Subcutaneous abdominal adipose tissue (tissue), 5 donors: ENCODE measurements around the gene AP5B1.

Source experiments
- H3K27ac ChIP-seq: one replicate; pipeline ENCODE4 v1.7.0; 2013; ENCODE audit warnings: low read depth, mild to moderate bottlenecking, inconsistent platforms, low read length, moderate library complexity
- H3K27me3 ChIP-seq, 5 donors: one replicate each; pipeline ENCODE4 v1.7.0; 2013; ENCODE audit warnings: low read length in 5 of 5, inconsistent platforms in 1 of 5; ENCODE audit not compliant: control insufficient read depth in 5 of 5, insufficient read depth in 4 of 5
- H3K36me3 ChIP-seq, 5 donors: one replicate each; pipeline ENCODE4 v1.7.0; 2013; ENCODE audit warnings: low read length in 5 of 5; ENCODE audit not compliant: control insufficient read depth in 5 of 5, insufficient read depth in 5 of 5
- H3K4me1 ChIP-seq, 5 donors: one replicate each; pipeline ENCODE4 v1.7.0; 2013; ENCODE audit warnings: low read length in 5 of 5, mild to moderate bottlenecking in 3 of 5, moderate library complexity in 1 of 5; ENCODE audit not compliant: control insufficient read depth in 5 of 5, insufficient read depth in 5 of 5
- H3K4me3 ChIP-seq, 5 donors: one replicate each; pipeline ENCODE4 v1.7.0; 2013; ENCODE audit warnings: low read length in 5 of 5, low read depth in 1 of 5
- H3K9ac ChIP-seq, 5 donors: one replicate each; pipeline ENCODE4 v1.7.0; 2013; ENCODE audit warnings: low read length in 5 of 5, mild to moderate bottlenecking in 4 of 5, moderate library complexity in 3 of 5
- H3K9me3 ChIP-seq, 5 donors: one replicate each; pipeline ENCODE4 v1.7.0; 2013; ENCODE audit warnings: low read length in 5 of 5; ENCODE audit not compliant: control insufficient read depth in 5 of 5
- donor health status: healthy.
- donor health status: healthy.
- donor health status: healthy.
- donor health status: healthy.
- donor health status: healthy.

The AP5B1 gene

GRCh38 chr11:65780770-65781151, at the start of gene AP5B1:
Gene AP5B1, minus strand, starts transcription at chr11:65780976. Its CDS starts 385 bp downstream, at chr11:65780591.
- Histone ChIP-seq H3K36me3 (peaks cover 0 to 26% (median 22%) of the 10 kb centered on the region in 5 donors), H3K4me1 (peaks cover 7 to 53% (median 46%) of the 10 kb centered on the region in 5 donors)

DNA sequence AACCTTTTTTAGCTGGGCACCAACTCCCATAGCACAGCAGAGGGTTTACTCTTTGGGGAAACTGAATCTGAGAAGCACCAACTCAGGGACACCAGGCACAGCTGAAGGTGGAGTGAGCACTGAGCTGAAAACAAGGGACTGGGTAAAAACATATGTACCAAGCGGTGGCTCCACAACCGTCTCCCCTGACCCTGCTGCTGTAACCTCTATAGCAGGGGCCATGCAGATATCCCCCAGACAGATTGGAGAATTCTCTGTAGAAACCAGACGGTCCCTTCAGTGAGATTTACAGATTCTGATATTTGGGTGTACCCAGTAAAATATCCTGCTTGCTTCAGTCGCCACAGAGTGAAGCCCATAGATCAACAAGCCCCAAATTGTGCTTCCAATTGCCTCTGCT, 48.7 kb upstream of the AP5B1 start:
- H3K36me3 ChIP-seq, result no peaks in the 10 kb centered on the region

More at GRCh38 chr11:65780770-65781151, at the start of gene AP5B1:
- Histone ChIP-seq H3K9me3 (no peaks in the 10 kb centered on the region), H3K4me3 (peak within 1 kb of the TSS; percentile 19 to 87 (median 83)), H3K27ac (peak within 1 kb of the TSS; percentile 85), H3K9ac (peak within 1 kb of the TSS in 4 of 5 donors; percentile 83 to 95 (median 90)), H3K27me3 (peaks cover 5 to 11% (median 6%) of the 10 kb centered on the region in 5 donors)

GRCh38 chr11:65826984-65827735, 46.4 kb upstream of the AP5B1 start:
- H3K27ac ChIP-seq, result no peak overlapping the region
- no peaks in the 10 kb centered on the region for H3K36me3 ChIP-seq
- peak overlapping the region in 1 of 5 donors; percentile 12 for H3K9ac ChIP-seq
- no peaks in the 10 kb centered on the region for H3K4me1 ChIP-seq
- H3K27me3 ChIP-seq, result peaks cover 0 to 5% (median 0%) of the 10 kb centered on the region in 5 donors
- no peak overlapping the region for H3K4me3 ChIP-seq
- H3K9me3 ChIP-seq, result no peaks in the 10 kb centered on the region

More for the DNA sequence above, 48.7 kb upstream of the AP5B1 start:
- Histone ChIP-seq H3K9me3 (no peaks in the 10 kb centered on the region), H3K9ac (no peak overlapping the region), H3K27ac (no peak overlapping the region), H3K4me1 (peaks cover 5 to 17% (median 16%) of the 10 kb centered on the region in 5 donors), H3K27me3 (peaks cover 0 to 5% (median 0%) of the 10 kb centered on the region in 5 donors), H3K4me3 (no peak overlapping the region)

DNA sequence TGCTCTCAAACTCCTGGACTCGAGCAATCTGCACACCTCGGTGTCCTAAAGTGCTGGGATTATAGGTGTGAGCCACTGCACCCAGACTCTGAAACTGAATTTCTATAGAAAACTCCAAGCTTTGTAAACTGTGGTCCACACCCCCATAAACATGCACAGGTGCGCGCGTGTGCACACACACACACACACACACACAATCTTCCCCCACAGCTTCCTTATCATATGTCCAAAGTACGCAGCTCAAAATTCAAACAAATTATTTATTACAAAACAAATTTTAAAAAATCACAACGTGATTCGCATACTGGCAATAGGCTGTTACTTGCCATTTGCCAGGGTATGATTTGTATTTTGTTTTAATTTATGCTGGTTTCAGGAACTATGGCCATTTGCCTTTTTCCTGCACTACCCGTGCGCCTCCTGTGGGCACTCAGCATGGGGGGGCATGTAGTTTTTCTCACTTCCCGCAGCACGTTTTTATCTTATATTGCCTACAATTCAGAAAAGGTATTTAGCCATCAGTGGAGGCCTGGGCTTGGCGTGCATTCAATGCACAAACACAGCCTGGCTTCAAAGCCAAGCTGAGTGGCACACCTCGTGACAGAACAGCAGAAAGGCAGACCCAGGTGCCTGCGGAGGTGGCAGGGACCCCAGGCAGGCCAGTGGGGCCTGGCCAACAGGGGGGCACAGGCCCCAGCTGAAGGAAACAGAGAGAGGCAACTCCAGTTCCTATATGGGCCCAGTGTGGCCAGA, 42.2 kb upstream of the AP5B1 start:
- no peak overlapping the region for H3K27ac ChIP-seq
- H3K27me3 ChIP-seq, result peaks cover 0 to 3% (median 0%) of the 10 kb centered on the region in 5 donors
- no peaks in the 10 kb centered on the region for H3K9me3 ChIP-seq
- H3K9ac ChIP-seq, result no peak overlapping the region
- no peaks in the 10 kb centered on the region for H3K36me3 ChIP-seq
- H3K4me1 ChIP-seq, result peaks cover 0 to 3% (median 0%) of the 10 kb centered on the region in 5 donors
- H3K4me3 ChIP-seq, result no peak overlapping the region

DNA sequence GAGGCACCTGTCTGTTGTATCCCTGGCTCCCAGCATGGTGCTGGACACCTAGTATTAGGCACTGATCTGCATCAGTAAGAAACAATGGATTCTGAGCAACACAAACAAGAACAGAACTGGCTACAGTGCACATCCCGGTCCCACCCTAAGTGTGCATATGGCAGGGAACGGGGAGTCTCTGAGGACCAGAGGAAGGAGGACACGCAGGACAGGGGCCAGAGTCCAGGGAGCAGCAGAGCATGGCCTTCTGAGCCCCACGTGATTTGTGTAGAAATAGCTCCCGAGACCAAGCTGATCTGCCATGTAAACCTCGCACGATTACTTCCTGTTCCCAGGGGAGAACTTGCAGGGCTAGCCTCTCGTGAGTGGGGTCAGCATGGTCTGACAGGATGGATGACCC, 40.3 kb upstream of the AP5B1 start:
- Histone ChIP-seq H3K27me3 (peaks cover 0 to 3% (median 0%) of the 10 kb centered on the region in 5 donors), H3K4me3 (no peak overlapping the region), H3K9me3 (no peaks in the 10 kb centered on the region), H3K27ac (no peak overlapping the region), H3K9ac (peak overlapping the region in 1 of 5 donors; percentile 13), H3K36me3 (no peaks in the 10 kb centered on the region), H3K4me1 (peaks cover 0 to 17% (median 16%) of the 10 kb centered on the region in 5 donors)

GRCh38 chr11:65817835-65818680, 37.3 kb upstream of the AP5B1 start:
- Histone ChIP-seq H3K4me1 (peaks cover 13 to 41% (median 38%) of the 10 kb centered on the region in 5 donors), H3K9me3 (no peaks in the 10 kb centered on the region), H3K27me3 (peaks cover 0 to 3% (median 0%) of the 10 kb centered on the region in 5 donors), H3K4me3 (peak overlapping the region; percentile 70 to 79 (median 79)), H3K36me3 (peaks cover 0 to 2% (median 0%) of the 10 kb centered on the region in 5 donors), H3K9ac (peak overlapping the region; percentile 68 to 85 (median 73)), H3K27ac (peak overlapping the region; percentile 88)

DNA sequence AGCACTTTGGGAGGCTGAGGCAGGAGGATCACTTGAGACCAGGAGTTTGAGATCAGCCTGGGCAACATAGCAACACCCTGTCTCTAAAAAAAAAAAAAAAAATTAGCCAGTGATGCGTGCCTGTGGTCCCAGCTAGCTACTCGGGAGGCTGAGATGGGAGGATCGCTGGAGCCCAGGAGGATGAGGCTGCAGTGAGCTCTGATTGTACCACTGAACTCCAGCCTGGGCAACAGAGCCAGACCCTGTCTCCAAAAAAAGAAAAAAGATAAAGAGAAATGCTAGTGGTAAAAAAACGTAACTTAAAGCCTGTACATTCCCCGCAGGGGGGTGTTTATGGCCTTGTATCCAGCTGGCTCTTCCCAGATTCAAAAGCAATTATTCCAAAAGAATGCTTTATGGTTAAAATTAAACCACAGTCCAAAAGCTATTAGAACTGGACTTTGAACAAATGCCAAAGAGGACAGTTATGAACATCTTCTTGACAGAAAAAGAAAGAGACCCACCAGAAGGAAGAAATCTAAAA, 36.6 kb upstream of the AP5B1 start:
- Histone ChIP-seq H3K9me3 (no peaks in the 10 kb centered on the region), H3K27ac (peak overlapping the region; percentile 88), H3K4me3 (peak overlapping the region; percentile 70 to 79 (median 79)), H3K36me3 (peaks cover 0 to 2% (median 0%) of the 10 kb centered on the region in 5 donors), H3K27me3 (peaks cover 0 to 3% (median 0%) of the 10 kb centered on the region in 5 donors), H3K9ac (peak overlapping the region; percentile 68 to 85 (median 73)), H3K4me1 (peaks cover 14 to 48% (median 44%) of the 10 kb centered on the region in 5 donors)

DNA sequence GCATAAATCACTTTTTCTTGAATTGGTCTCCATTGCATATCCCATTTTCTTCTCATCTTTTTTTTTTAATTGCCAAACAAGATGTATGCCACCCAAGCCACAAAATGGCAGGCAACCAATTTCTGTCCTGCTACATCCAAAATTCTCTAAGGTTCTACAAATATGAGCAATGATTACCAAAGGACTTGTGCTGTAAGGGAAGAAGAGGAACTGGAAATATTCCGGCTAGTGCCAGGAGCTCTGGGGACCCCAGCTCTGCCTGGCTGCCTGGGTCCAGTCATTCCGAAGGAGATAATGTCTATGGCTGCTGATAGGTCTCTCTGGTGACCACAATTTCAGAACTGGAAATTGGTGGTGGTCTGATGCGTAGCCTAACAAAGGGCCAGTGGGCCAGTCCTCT, 35.9 kb upstream of the AP5B1 start:
- peaks cover 0 to 4% (median 0%) of the 10 kb centered on the region in 5 donors for H3K27me3 ChIP-seq
- H3K4me3 ChIP-seq, result peak overlapping the region in 2 of 5 donors; percentile 0 to 79
- H3K9ac ChIP-seq, result peak overlapping the region in 1 of 5 donors; percentile 39
- peaks cover 0 to 2% (median 0%) of the 10 kb centered on the region in 5 donors for H3K36me3 ChIP-seq
- no peaks in the 10 kb centered on the region for H3K9me3 ChIP-seq
- peak overlapping the region; percentile 88 for H3K27ac ChIP-seq
- H3K4me1 ChIP-seq, result peaks cover 21 to 55% (median 50%) of the 10 kb centered on the region in 5 donors

- peaks cover 24 to 69% (median 61%) of the 10 kb centered on the region in 5 donors for H3K4me1 ChIP-seq
- H3K27ac ChIP-seq, result peak overlapping the region; percentile 99
- H3K4me3 ChIP-seq, result no peak overlapping the region
- no peaks in the 10 kb centered on the region for H3K9me3 ChIP-seq
- peak overlapping the region in 4 of 5 donors; percentile 23 to 81 (median 70) for H3K9ac ChIP-seq
- peaks cover 0 to 2% (median 0%) of the 10 kb centered on the region in 5 donors for H3K36me3 ChIP-seq
- H3K27me3 ChIP-seq, result peaks cover 0 to 4% (median 0%) of the 10 kb centered on the region in 5 donors
Measured at GRCh38 chr11:65814986-65815565, 34.3 kb upstream of the AP5B1 start.
